Measurements from ENCODE around the gene EPHX1. TPM values are rescaled to one million over a fixed set of nuclear protein-coding genes. Genes with fewer than 3 reads are reported as not detected.
"Not testable (repeated sequence)": the region's sequence is repeated elsewhere in the genome, so short reads cannot be mapped to it uniquely, and the experiment has no call there.

The EPHX1 gene
- total RNA-seq, 1 donor from 2014 or later: 15.8 TPM

GRCh38 chr1:225812488-225813213 lies 2.7 kb downstream of the EPHX1 start:
- Mint-ChIP-seq H3K9me3 (no peaks in the 10 kb centered on the region), H3K4me3 (peak overlapping the region; percentile 11), H3K27ac (ENCODE audit: unreplicated experiment) (no peak overlapping the region), H3K36me3 (ENCODE audit: low read depth) (no peaks in the 10 kb centered on the region), H3K27me3 (ENCODE audit: low read depth) (peaks cover 8% of the 10 kb centered on the region), H3K4me1 (peaks cover 33% of the 10 kb centered on the region)
- DNase-seq (ENCODE audit: low read depth, low spot score): no peak
- no peak for TF ChIP-seq CTCF (conservative IDR thresholded peaks at IDR 0.05)

- H3K4me1 Mint-ChIP-seq: peaks cover 40% of the 10 kb centered on the region
- DNase-seq (ENCODE audit: low read depth, low spot score): no peak
- H3K36me3 Mint-ChIP-seq (ENCODE audit: low read depth): peaks cover 2% of the 10 kb centered on the region
- no peak overlapping the region for H3K27ac Mint-ChIP-seq (ENCODE audit: unreplicated experiment)
- H3K27me3 Mint-ChIP-seq (ENCODE audit: low read depth): peaks cover 8% of the 10 kb centered on the region
- peak overlapping the region; percentile 26 for H3K4me3 Mint-ChIP-seq
- H3K9me3 Mint-ChIP-seq: no peaks in the 10 kb centered on the region
- no peak for TF ChIP-seq CTCF (conservative IDR thresholded peaks at IDR 0.05)
These were observed 3.5 kb downstream of the EPHX1 start for GRCh38 chr1:225813214-225813964.

GRCh38 chr1:225814381-225814780 lies 4.5 kb downstream of the EPHX1 start:
- Mint-ChIP-seq H3K27me3 (ENCODE audit: low read depth) (peaks cover 8% of the 10 kb centered on the region), H3K4me3 (no peak overlapping the region), H3K4me1 (peaks cover 42% of the 10 kb centered on the region), H3K9me3 (no peaks in the 10 kb centered on the region), H3K27ac (ENCODE audit: unreplicated experiment) (no peak overlapping the region), H3K36me3 (ENCODE audit: low read depth) (peaks cover 2% of the 10 kb centered on the region)
- no peak for TF ChIP-seq CTCF (conservative IDR thresholded peaks at IDR 0.05)
- no peak for DNase-seq (ENCODE audit: low read depth, low spot score)

- not testable (repeated sequence) for H3K27ac Mint-ChIP-seq (ENCODE audit: unreplicated experiment); H3K9me3 Mint-ChIP-seq; DNase-seq (ENCODE audit: low read depth, low spot score); H3K4me3 Mint-ChIP-seq; H3K27me3 Mint-ChIP-seq (ENCODE audit: low read depth); H3K36me3 Mint-ChIP-seq (ENCODE audit: low read depth)
- peaks cover 37% of the 10 kb centered on the region for H3K4me1 Mint-ChIP-seq
These were observed 5.2 kb downstream of the EPHX1 start for GRCh38 chr1:225815090-225815489.

GRCh38 chr1:225815526-225816178 lies 5.7 kb downstream of the EPHX1 start:
- TF ChIP-seq CTCF (conservative IDR thresholded peaks at IDR 0.05): no peak
- no peak for DNase-seq (ENCODE audit: low read depth, low spot score)
- Mint-ChIP-seq H3K27me3 (ENCODE audit: low read depth) (peaks cover 4% of the 10 kb centered on the region), H3K4me1 (peaks cover 33% of the 10 kb centered on the region), H3K36me3 (ENCODE audit: low read depth) (peaks cover 2% of the 10 kb centered on the region), H3K4me3 (no peak overlapping the region), H3K27ac (ENCODE audit: unreplicated experiment) (no peak overlapping the region), H3K9me3 (no peaks in the 10 kb centered on the region)

Data from neural crest cell (in vitro differentiated cells).